GM18502 (cell line): ENCODE measurements around the gene ITCH.
A peak's percentile ranks its signal among the peaks of the same experiment; 100 is the strongest.

Source experiments
- ATAC-seq: cut with Tn5 transposase; IDR thresholded peaks from one replicate; pipeline ENCODE4 v1.9.1; 2021; ENCODE audit warnings: mild to moderate bottlenecking; ENCODE audit not compliant: unreplicated experiment, poor library complexity

ITCH gene

GRCh38 chr20:34541917-34542316, 178.8 kb downstream of the ITCH start:
- ATAC-seq = no peak

GRCh38 chr20:34542439-34542838, 179.4 kb downstream of the ITCH start:
- ATAC-seq = no peak

GRCh38 chr20:34543463-34544056, 180.5 kb downstream of the ITCH start:
- no peak for ATAC-seq

GRCh38 chr20:34544109-34544796, 181.2 kb downstream of the ITCH start:
- ATAC-seq = no peak

GRCh38 chr20:34546751-34547181, 183.7 kb downstream of the ITCH start:
- ATAC-seq = no peak

GRCh38 chr20:34547844-34548613, 185.0 kb downstream of the ITCH start:
- ATAC-seq = no peak

GRCh38 chr20:34549291-34549928, 186.3 kb downstream of the ITCH start:
- no peak for ATAC-seq

- no peak for ATAC-seq
Observed at GRCh38 chr20:34549929-34550305, 186.8 kb downstream of the ITCH start.

GRCh38 chr20:34552569-34552968, 189.5 kb downstream of the ITCH start:
- ATAC-seq = no peak

GRCh38 chr20:34553366-34553867, 190.3 kb downstream of the ITCH start:
- ATAC-seq = no peak

GRCh38 chr20:34557936-34558319, 194.9 kb downstream of the ITCH start:
- no peak for ATAC-seq

- ATAC-seq = peak; percentile 77
Observed at GRCh38 chr20:34558320-34559218, 195.5 kb downstream of the ITCH start, which contains the start of gene MAP1LC3A. TSS of gene MAP1LC3A (plus strand) at chr20:34558718. CDS start at chr20:34558869, 151 bp downstream.

- no peak for ATAC-seq
Observed at GRCh38 chr20:34559311-34560140, 196.5 kb downstream of the ITCH start.

GRCh38 chr20:34560141-34560523, 197.1 kb downstream of the ITCH start:
- ATAC-seq = no peak

- no peak for ATAC-seq
Observed at GRCh38 chr20:34560614-34561013, 197.5 kb downstream of the ITCH start.
